Peyer's patch (tissue), 4 donors: Measurements from ENCODE around the gene PTPN11. TPM values are rescaled to one million over a fixed set of nuclear protein-coding genes. Genes with fewer than 3 reads are reported as not detected.

ENCODE experiments used
- DNase-seq, 3 donors: peaks; one replicate each; pipeline ENCODE4 v3.0.0-alpha.2; 2017 to 2019
- H3K27ac ChIP-seq, 4 donors: fragments of 200-600 bp; sonication (generic); one replicate each; pipeline ENCODE4 v1.5.1; 2016 to 2019
- H3K27me3 ChIP-seq, 2 donors: fragments of 200-600 bp; sonication (generic); one replicate each; pipeline ENCODE4 v1.5.1; 2019
- H3K36me3 ChIP-seq, 3 donors: fragments of 200-600 bp; sonication (generic); one replicate each; pipeline ENCODE4 v1.5.1; 2016 to 2019
- H3K4me1 ChIP-seq, 4 donors: fragments of 200-600 bp; sonication (generic); one replicate each; pipeline ENCODE4 v1.5.1; 2016 to 2019
- H3K4me3 ChIP-seq, 4 donors: fragments of 200-600 bp; sonication (generic); 1 replicate in 3 of 4; 2 replicates in 1 of 4; pipeline ENCODE4 v1.5.1; 2016 to 2019; ENCODE audit warnings: mild to moderate bottlenecking in 1 of 4
- H3K9me3 ChIP-seq, 4 donors: fragments of 200-600 bp; sonication (generic); one replicate each; pipeline ENCODE4 v1.5.1; 2016 to 2019; ENCODE audit warnings: mild to moderate bottlenecking in 1 of 4
- POLR2A ChIP-seq, 2 donors: fragments of 450-650 bp; IDR thresholded peaks; one replicate each; pipeline ENCODE4 v1.5.1; 2017; ENCODE audit warnings: antibody characterized with exemption in 2 of 2, mild to moderate bottlenecking in 2 of 2, moderate library complexity in 2 of 2
- total RNA-seq, 4 donors: library from RNA; depleted of rRNA; stranded (reverse); fragments of >200 nt; gene quantifications; one replicate each; pipeline ENCODE4 v1.1.0, GENCODE V29; 2016
- TF ChIP-seq, protein P1 (sequence below), 6 experiments: fragments of 450-650 bp in 4 of 6; fragments of 200-600 bp in 2 of 6; sonication (generic) in 1 of 6; IDR thresholded peaks; one replicate each; pipeline ENCODE4 v1.5.1; 2017 to 2019; ENCODE audit warnings: antibody characterized with exemption in 6 of 6, mild to moderate bottlenecking in 3 of 6, moderate library complexity in 1 of 6

Gene PTPN11
- total RNA-seq, 4 donors from 2014 or later: 34.5 to 128 (median 40.5) TPM

DNA sequence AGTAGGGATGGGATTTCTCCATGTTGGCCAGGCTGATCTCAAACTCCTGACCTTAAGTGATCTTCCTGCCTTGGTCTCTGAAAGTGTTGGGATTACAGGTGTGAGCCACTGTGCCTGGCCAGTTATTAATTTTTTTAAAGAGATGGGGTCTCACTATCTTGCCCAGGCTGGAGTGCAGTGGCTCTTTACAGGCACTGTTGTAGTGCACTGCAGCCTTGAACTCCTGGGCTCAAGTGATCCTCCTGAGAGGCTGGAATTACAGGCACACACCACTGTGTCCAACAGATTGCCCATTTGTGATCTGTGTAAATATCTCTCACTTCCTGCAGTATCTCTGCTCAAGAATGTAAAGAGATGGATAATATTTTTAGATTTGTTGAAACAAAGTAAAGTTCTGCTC, 45.9 kb downstream of the PTPN11 start:
- Histone ChIP-seq H3K4me3 (no peak overlapping the region), H3K9me3 (no peaks in the 10 kb centered on the region), H3K4me1 (no peaks in the 10 kb centered on the region), H3K27me3 (no peaks in the 10 kb centered on the region), H3K27ac (no peak overlapping the region), H3K36me3 (peaks cover 0 to 15% (median 0%) of the 10 kb centered on the region in 3 donors)
- TF ChIP-seq POLR2A (IDR thresholded peaks at IDR 0.05): no peak
- TF ChIP-seq, protein P1, sequence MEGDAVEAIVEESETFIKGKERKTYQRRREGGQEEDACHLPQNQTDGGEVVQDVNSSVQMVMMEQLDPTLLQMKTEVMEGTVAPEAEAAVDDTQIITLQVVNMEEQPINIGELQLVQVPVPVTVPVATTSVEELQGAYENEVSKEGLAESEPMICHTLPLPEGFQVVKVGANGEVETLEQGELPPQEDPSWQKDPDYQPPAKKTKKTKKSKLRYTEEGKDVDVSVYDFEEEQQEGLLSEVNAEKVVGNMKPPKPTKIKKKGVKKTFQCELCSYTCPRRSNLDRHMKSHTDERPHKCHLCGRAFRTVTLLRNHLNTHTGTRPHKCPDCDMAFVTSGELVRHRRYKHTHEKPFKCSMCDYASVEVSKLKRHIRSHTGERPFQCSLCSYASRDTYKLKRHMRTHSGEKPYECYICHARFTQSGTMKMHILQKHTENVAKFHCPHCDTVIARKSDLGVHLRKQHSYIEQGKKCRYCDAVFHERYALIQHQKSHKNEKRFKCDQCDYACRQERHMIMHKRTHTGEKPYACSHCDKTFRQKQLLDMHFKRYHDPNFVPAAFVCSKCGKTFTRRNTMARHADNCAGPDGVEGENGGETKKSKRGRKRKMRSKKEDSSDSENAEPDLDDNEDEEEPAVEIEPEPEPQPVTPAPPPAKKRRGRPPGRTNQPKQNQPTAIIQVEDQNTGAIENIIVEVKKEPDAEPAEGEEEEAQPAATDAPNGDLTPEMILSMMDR (IDR thresholded peaks at IDR 0.05): no peak
- no peak for DNase-seq

DNA sequence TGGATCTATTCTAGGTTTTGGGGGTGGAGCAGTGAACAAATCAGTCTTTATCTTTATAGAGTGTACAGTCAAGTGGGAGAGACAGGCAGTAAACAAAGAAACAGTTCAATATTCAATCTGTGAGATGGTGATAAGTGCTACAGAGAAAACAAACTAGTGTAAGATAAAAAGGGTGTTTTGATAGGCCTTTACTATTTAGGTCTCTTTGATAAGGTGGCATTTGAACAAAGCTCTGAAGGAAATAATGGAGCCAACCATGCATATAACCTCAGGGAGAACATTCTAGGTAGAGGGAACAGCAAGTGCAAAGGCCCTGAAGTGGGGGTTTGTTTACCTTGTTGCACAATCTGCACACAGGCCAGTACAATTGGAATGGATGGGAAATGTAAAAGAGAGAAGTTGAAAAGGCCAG, 47.3 kb downstream of the PTPN11 start:
- H3K36me3 ChIP-seq: peaks cover 0 to 6% (median 0%) of the 10 kb centered on the region in 3 donors
- H3K27me3 ChIP-seq: no peaks in the 10 kb centered on the region
- no peaks in the 10 kb centered on the region for H3K4me1 ChIP-seq
- no peak for TF ChIP-seq POLR2A (IDR thresholded peaks at IDR 0.05)
- TF ChIP-seq, protein P1 (IDR thresholded peaks at IDR 0.05): no peak
- no peak overlapping the region for H3K4me3 ChIP-seq
- H3K27ac ChIP-seq: no peak overlapping the region
- H3K9me3 ChIP-seq: no peaks in the 10 kb centered on the region
- no peak for DNase-seq

DNA sequence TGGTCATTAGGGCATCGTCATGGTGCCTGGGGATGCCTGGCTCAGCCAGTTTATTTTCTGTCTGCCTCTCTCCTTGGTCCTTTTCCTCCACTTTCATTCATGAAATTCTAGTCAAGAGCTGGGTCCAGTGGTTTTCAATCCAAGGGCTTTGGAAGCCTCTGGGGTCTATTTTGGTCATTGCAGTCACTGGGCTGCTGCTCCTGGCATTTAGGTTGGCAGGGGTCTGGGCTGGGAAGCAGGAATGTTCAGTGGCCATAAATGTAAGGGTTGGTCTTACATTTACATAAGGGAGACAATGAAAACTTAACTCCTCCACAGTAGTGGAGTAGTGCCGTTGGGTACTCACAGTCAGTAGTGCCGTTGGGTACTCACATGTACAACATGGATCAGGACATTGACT, 48.1 kb downstream of the PTPN11 start:
- TF ChIP-seq, protein P1 (IDR thresholded peaks at IDR 0.05): no peak
- TF ChIP-seq POLR2A (IDR thresholded peaks at IDR 0.05): no peak
- DNase-seq: no peak
- Histone ChIP-seq H3K27ac (no peak overlapping the region), H3K4me1 (no peaks in the 10 kb centered on the region), H3K9me3 (no peaks in the 10 kb centered on the region), H3K4me3 (no peak overlapping the region), H3K36me3 (peaks cover 0 to under 1% (median 0%) of the 10 kb centered on the region in 3 donors), H3K27me3 (no peaks in the 10 kb centered on the region)

DNA sequence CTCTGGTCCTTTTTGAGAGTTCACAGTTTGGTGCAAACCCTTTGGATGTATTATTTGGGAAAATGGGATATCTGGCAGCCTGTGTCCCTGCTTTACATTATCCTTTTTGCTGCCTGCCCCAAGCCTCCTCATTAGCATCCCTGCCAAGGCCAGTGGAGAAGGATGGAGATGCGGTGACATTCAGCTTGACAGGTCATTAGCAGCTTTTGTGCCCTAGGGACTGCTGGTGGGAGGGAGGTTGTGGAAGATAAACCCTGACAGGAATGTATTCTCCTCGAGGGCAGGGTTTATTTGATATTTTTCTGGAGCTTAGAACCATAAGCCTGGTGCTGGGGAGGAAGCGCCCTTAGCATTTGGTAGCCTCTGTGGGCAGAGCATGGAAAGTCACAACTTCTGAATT, 49.3 kb downstream of the PTPN11 start:
- peaks cover 0 to 13% (median 0%) of the 10 kb centered on the region in 3 donors for H3K36me3 ChIP-seq
- H3K4me3 ChIP-seq: no peak overlapping the region
- TF ChIP-seq, protein P1 (IDR thresholded peaks at IDR 0.05): no peak
- no peak for TF ChIP-seq POLR2A (IDR thresholded peaks at IDR 0.05)
- DNase-seq: no peak
- no peak overlapping the region for H3K27ac ChIP-seq
- H3K9me3 ChIP-seq: no peaks in the 10 kb centered on the region
- no peaks in the 10 kb centered on the region for H3K4me1 ChIP-seq
- H3K27me3 ChIP-seq: no peaks in the 10 kb centered on the region

DNA sequence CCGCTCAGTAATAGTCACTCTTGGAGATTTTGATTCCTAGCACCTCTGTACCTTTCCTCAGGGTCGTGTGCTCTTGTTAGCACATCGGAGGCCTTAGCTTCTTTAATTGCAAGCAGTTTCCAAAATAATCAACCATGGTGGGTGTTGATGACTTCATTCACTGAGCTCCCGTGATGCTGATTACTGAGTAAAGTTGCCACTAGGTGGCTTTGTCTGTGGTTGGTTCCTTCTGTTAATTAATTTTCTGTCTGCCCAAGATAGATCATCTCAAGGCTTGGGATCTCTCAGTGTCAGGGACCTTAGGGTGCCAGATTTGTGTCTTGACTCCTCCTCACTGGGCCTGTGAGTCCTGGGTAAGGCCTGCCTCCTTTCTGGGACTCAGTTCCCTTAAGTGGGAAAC, 54.3 kb downstream of the PTPN11 start:
- Histone ChIP-seq H3K4me1 (no peaks in the 10 kb centered on the region), H3K36me3 (peaks cover 0 to 61% (median 2%) of the 10 kb centered on the region in 3 donors), H3K27me3 (no peaks in the 10 kb centered on the region), H3K9me3 (no peaks in the 10 kb centered on the region), H3K4me3 (no peak overlapping the region), H3K27ac (no peak overlapping the region)
- TF ChIP-seq POLR2A (IDR thresholded peaks at IDR 0.05): no peak
- TF ChIP-seq, protein P1 (IDR thresholded peaks at IDR 0.05): no peak
- no peak for DNase-seq

DNA sequence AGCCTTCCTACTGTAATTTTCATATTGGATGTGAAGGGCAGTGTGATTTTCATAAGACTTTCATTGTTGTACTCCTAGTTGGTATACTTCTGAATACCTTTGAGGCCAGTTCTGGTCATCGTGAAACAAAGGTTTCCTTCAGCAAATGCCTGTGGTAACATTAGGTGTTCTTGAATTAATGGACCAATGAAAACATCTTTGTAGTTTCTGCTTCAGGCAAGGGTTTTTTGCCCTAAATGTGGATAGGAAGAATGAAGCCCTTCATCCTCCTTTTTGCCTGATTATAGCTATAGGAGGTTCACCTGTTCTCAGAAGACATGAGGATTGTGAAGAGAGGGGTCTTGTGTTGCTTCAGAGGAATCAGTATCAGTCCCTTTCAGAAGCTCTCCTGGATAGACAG, 60.7 kb downstream of the PTPN11 start:
- no peak for DNase-seq
- TF ChIP-seq, protein P1 (IDR thresholded peaks at IDR 0.05): no peak
- TF ChIP-seq POLR2A (IDR thresholded peaks at IDR 0.05): no peak
- Histone ChIP-seq H3K27me3 (no peaks in the 10 kb centered on the region), H3K9me3 (no peaks in the 10 kb centered on the region), H3K4me1 (no peaks in the 10 kb centered on the region), H3K36me3 (peaks cover 0 to 93% (median 4%) of the 10 kb centered on the region in 3 donors), H3K4me3 (no peak overlapping the region), H3K27ac (no peak overlapping the region)
